HG03575 (cell line): ENCODE measurements around the gene MORF4L1.
"Not testable (repeated sequence)": the region's sequence is repeated elsewhere in the genome, so short reads cannot be mapped to it uniquely, and the experiment has no call there.

Source experiments
- ATAC-seq: cut with Tn5 transposase; IDR thresholded peaks from one replicate; pipeline ENCODE4 v1.9.1; 2021; ENCODE audit not compliant: unreplicated experiment, insufficient number of reproducible peaks, low FRiP score; ENCODE audit errors: extremely low read depth

MORF4L1 gene

GRCh38 chr15:78921940-78922339 is 49.2 kb downstream of the MORF4L1 start:
- no peak for ATAC-seq

- no peak for ATAC-seq
Observed at GRCh38 chr15:78922527-78922926, 49.8 kb downstream of the MORF4L1 start.

DNA sequence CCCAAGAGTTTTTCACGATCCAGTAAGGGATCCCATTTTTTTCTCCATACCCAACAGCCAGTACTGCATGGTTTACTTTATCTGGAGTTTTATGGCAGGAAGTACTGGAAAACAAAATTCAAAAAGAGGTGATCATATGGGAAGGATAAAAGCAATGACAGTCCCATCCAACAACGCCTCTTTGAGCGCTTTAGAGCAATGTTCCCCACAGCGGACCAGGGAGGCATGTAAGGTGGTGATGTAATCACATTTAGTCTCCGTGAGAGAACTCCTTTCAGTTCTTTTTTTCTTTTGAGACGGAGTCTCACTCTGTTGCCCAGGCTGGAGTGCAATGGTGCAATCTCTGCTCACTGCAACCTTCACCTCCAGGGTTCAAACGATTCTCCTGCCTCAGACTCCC is 50.3 kb downstream of the MORF4L1 start:
- ATAC-seq: no peak

DNA sequence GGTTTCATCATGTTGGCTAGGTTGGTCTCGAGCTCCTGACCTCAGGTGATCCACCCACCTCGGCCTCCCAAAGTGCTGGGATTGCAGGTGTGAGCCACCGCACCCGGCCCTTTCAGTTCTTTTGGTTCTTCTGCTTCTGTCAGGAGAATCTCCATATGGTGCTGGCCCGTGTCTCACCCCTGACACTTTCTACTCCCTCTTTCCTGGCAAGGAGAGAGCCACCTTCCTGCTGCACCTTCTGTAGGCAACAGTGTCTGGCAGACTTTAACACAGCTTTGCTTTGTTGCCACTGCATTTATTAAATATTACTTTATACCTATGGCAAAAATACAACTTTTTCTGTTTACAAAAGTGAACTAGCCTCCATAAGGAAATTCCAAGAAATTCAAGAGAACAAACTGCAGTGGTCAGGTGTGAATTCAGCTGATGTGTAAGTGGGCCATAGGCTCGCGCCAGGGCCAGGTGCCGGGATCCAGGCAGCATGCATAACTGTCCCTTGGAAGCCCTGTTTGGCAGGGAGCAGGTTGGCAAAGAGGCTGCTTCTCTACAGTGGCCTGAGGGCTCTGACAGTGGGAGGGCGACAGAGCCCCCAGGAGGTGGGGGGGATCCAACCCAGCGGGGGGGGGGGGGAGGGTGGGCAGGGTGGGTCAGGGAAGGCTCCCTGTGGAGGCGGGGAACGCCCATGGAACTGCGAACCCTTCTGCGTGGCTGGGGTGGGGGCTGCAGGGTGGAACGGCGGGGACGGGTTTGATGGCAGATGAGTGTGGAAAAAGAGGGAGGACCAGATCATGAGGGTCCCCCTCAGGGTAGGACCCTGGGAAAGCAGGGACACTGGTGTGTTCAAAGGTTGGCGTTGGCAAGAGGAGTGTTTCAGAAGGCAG is 51.0 kb downstream of the MORF4L1 start:
- ATAC-seq: no peak

DNA sequence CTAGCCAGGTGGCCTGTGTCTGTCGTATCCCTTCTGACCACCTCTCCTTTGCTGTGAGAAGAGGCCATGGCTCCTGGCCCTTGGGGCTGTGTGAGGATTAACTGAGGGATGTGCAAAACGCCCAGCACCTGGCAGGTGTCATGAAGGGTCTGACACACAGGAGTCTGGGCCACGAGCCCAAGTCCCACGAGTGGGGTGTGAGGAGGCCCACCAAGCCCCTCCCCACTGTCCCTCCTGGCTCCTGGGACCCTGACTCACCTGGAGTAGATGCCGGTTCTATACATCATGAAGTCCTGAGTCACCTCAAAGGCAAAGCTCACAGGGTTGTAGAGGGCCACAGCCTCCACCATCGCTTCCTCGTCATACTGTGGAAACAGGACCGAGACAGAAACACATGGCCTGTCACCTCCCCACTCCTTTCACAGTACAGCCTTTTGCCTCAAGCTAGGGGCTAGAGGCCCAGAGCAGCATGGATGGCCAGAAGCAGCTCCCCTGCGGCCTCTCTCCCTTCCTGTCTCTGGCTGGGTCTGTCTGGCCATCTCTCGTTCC is 52.5 kb downstream of the MORF4L1 start:
- no peak for ATAC-seq

GRCh38 chr15:78925956-78926743 is 53.5 kb downstream of the MORF4L1 start:
- ATAC-seq: no peak

- no peak for ATAC-seq
Observed at GRCh38 chr15:78927077-78927790, 54.5 kb downstream of the MORF4L1 start.

DNA sequence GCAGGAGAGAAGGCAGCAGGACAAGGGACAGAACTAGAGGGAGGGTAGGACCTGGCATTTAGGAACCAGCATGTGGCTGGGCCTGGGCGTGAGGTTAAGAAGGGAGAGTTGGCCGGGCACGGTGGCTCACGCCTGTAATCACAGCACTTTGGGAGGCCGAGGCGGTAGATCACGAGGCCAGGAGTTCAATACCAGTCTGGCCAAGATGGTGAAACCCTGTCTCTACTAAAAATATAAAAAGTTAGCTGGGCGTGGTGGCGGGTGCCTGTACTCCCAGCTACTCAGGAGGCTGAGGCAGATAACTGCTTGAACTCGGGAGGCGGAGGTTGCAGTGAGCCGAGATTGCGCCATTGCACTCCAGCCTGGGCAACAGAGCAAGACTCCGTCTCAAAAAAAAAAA is 55.5 kb downstream of the MORF4L1 start:
- not testable (repeated sequence) for ATAC-seq

- no peak for ATAC-seq
Observed at GRCh38 chr15:78928616-78929093, 56.0 kb downstream of the MORF4L1 start.

DNA sequence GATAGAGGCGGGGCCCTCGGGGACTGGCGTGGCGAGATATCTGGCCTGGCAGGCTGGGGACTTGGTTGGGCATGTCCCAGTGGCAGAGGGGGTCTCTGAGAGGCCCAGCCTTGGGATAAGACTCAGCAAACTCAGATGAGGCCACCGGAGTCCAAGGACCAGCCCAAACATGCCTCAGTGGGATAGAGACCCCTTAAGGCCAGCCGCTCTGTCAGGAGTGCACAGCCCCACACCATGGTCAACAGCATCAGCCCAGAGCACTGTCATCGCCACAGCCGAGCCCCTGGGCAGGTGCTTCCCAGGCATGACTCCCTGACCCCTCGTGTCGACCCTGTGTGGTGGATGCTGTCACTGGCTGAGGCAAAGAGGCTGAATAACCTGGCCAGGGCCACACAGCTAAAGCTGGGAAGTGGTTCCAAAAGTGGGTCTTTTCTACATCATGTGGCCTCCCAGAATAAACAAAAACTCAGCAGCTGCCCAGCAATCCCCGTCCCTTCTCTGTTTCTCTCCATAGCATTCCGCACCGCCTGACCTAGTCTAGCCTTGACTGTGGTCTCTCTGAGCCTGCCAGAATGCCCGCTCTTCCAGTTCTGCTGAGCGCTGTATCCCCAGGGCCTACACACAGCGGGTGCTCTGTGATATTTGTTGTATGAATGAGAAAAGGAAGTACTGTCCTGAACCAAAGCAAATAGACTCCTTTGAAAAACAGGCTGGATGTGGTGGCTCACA is 57.0 kb downstream of the MORF4L1 start:
- no peak for ATAC-seq

- no peak for ATAC-seq
Observed at GRCh38 chr15:78930577-78931388, 58.1 kb downstream of the MORF4L1 start.

DNA sequence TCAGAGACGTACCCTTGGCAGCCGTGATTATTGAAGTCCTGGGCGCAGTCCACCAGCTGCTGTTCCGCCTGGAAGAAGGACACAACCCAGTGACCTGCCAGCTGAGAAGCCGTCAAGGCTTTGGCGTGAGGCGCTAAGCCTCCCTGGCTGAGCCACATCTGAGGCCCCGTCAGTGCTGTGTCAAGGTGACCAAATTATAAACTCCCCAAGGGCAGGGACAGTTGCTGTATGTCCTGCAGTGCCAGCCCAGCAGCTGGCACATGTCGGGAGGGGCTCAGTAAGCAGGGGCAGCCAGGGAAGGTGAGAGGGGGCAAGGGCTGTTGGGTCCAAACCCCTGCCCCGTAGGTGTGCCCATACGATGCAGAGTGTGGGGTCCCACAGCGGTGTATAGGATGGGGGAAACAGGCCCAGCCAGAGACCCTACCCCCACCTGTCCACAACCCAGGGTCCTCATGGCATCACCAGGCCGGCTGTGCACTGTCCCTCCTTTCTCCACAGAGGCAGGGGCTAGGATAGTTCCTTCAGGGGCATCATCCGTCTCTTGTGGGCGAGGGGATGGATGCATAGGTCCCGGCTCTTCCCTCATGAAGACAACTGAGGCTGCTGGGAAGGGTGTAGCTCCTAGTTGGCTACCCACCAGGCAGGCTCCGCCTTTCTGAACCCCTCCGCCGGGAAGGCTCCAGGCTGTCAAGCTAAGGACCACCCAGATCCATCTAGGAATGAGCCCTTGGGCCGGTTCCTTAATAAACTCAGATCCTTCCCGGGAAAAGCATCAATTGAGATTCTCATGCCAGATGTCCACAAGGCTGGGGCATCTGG is 59.0 kb downstream of the MORF4L1 start:
- no peak for ATAC-seq

- no peak for ATAC-seq
Observed at GRCh38 chr15:78932258-78932808, 59.6 kb downstream of the MORF4L1 start.

DNA sequence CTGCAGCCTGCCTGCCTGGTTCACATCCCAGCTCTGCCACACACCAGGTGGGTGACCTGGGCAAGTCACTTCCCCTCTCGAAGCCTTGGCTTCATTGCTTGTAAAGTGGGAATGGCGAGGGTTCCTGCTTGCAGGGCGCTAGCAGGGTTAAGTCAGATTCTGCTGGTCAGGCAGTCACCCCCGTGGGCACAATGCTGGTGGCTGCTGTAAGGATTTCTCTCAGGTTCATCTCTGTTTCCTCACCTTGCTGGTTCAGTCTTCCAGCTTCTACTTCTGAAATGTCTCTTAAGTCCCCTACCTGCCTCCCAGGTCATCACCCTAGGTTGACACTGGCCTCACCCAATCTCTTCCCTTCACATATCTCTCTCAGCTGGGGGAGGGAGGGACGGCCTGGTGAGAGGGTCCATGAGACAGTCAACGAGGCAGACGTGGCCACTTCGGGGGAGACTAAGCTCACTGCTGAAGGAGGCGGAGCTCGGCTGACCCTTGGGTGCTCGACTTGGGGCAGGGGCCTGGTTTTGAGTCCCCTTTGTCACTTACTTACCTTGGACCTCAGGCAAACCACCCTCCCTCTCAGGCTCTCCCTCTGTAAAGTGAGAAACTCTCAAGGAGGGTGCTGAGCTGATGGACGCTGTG is 60.6 kb downstream of the MORF4L1 start:
- ATAC-seq: no peak

- ATAC-seq: no peak
Observed at GRCh38 chr15:78933823-78934654, 61.3 kb downstream of the MORF4L1 start.

- no peak for ATAC-seq
Observed at GRCh38 chr15:78934655-78935023, 61.9 kb downstream of the MORF4L1 start.
